Activated CD4-positive, alpha-beta T cell treated with anti-CD3 and anti-CD28 coated beads for 24 hours (primary cell): ENCODE measurements around the gene METAP2.
"Not testable (repeated sequence)": the region's sequence is repeated elsewhere in the genome, so short reads cannot be mapped to it uniquely, and the experiment has no call there.

ENCODE experiments used
- DNase-seq, 2 donors: peaks; one replicate each; pipeline ENCODE4 v3.0.0-alpha.2; 2020; ENCODE audit warnings: low read depth in 2 of 2

The METAP2 gene

GRCh38 chr12:95462551-95462950, 11.4 kb upstream of the METAP2 start:
- no peak for DNase-seq

GRCh38 chr12:95463050-95463449, 10.9 kb upstream of the METAP2 start:
- DNase-seq: no peak

- not testable (repeated sequence) for DNase-seq
Measured at GRCh38 chr12:95463776-95464175, 10.2 kb upstream of the METAP2 start.

GRCh38 chr12:95465275-95465674, 8.7 kb upstream of the METAP2 start:
- DNase-seq: no peak

- DNase-seq: no peak
Measured at GRCh38 chr12:95470300-95470699, 3.7 kb upstream of the METAP2 start.

GRCh38 chr12:95473231-95473883, 595 bp upstream of the METAP2 start:
- DNase-seq: peak in 1 of 2 donors; percentile 6

GRCh38 chr12:95474660-95474958, 657 bp downstream of the METAP2 start:
- no peak for DNase-seq

- no peak for DNase-seq
Measured at GRCh38 chr12:95480230-95480629, 6.3 kb downstream of the METAP2 start.

GRCh38 chr12:95481072-95481471, 7.1 kb downstream of the METAP2 start:
- DNase-seq: no peak

- no peak for DNase-seq
Measured at GRCh38 chr12:95481888-95482287, 7.9 kb downstream of the METAP2 start.

GRCh38 chr12:95482564-95482963, 8.6 kb downstream of the METAP2 start:
- DNase-seq: not testable (repeated sequence)

- no peak for DNase-seq
Measured at GRCh38 chr12:95484524-95484923, 10.6 kb downstream of the METAP2 start.

- no peak for DNase-seq
Measured at GRCh38 chr12:95487024-95487423, 13.1 kb downstream of the METAP2 start.

- no peak for DNase-seq
Measured at GRCh38 chr12:95492462-95492861, 18.5 kb downstream of the METAP2 start.

GRCh38 chr12:95494888-95495287, 20.9 kb downstream of the METAP2 start:
- DNase-seq: no peak

- DNase-seq: no peak
Measured at GRCh38 chr12:95495433-95495832, 21.5 kb downstream of the METAP2 start.

GRCh38 chr12:95497031-95497430, 23.1 kb downstream of the METAP2 start:
- DNase-seq: no peak

- DNase-seq: no peak
Measured at GRCh38 chr12:95498968-95499367, 25.0 kb downstream of the METAP2 start.

GRCh38 chr12:95499772-95500171, 25.8 kb downstream of the METAP2 start:
- no peak for DNase-seq

GRCh38 chr12:95504140-95504539, 30.2 kb downstream of the METAP2 start:
- no peak for DNase-seq

- no peak for DNase-seq
Measured at GRCh38 chr12:95505039-95505438, 31.1 kb downstream of the METAP2 start.

- no peak for DNase-seq
Measured at GRCh38 chr12:95506707-95507523, 33.0 kb downstream of the METAP2 start.

- DNase-seq: no peak
Measured at GRCh38 chr12:95509300-95509699, 35.3 kb downstream of the METAP2 start.

- no peak for DNase-seq
Measured at GRCh38 chr12:95511977-95512376, 38.0 kb downstream of the METAP2 start.
